NCI-H2107 treated with DMSO at 0.1 percent for 48 hours (cell line): ENCODE results near the gene PRM2.
"Not testable (repeated sequence)": the region's sequence is repeated elsewhere in the genome, so short reads cannot be mapped to it uniquely, and the experiment has no call there.

ENCODE experiments used
- DNase-seq: peaks from one replicate; lab custom pipeline; 2025; ENCODE audit not compliant: unreplicated experiment; lab: John Stamatoyannopoulos, UW

The PRM2 gene

DNA sequence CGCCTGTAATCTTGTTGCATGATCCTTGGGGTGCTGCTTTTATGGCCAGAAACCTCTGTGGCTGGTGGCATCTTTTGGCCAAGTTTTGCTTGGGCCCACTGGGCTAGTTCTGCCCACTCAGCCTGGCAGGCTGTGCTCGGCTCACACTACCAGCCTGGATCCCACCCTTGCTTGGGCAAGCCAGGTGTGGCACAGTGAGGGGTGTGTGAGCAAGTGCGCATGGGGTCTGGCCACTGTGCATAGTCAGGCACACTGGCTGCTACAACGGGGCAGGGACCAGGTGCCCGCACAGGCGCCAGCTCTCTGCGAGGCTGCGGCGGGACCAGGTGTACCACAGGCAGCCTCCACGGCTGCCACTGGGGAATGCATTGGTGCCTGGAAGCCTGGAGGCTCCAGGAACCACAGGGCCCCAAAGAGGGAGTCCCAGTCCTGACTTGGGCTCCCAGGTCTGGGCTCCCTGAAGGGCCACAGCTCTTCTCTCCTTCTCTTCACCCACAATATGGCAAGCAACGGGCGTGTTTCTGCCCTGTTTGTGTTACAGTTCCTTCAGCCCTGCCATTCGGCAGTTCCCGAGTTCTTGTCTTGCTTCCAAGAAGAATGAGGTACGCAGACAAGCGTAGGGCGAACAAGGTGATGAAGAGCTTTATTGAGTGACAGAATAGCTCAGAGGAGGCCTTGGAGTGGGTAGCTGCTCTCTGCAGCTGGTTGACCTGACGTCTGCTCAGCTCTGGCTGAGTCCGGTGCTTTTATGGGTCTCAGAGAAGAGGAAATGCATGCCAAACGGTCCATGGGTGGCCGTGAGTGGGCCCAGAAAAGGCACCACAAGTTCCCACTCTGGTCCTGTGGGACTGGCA lies 31.6 kb upstream of the PRM2 start:
- no peak for DNase-seq

DNA sequence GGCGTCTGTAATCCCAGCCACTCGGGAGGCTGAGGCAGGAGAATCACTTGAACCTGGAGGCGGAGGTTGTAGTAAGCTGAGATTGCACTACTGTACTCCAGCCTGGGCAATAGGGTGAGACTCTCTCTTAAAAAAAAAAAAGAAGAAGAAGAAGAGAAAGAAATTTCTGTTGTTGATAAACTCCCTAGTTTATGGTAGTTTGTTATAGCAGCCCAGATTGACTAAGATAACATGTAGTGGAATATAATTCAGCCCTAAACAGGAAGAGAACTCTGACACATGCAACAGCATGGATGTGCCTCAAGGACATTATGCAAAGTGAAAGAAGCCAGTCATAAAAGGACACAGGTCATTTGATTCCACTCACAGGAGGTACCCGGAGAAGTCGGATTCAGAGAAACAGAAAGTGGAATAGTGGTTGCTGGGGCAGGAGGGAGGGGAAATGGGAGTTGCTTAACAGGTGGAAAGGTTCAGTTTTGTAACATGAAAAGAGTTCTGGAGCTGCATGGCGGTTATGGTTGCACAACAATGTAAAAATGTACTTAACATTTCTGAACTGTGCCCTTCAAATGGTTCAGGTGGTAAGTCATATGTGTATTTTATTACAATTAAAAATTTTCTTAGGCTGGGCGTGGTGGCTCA lies 30.8 kb upstream of the PRM2 start:
- no peak for DNase-seq

DNA sequence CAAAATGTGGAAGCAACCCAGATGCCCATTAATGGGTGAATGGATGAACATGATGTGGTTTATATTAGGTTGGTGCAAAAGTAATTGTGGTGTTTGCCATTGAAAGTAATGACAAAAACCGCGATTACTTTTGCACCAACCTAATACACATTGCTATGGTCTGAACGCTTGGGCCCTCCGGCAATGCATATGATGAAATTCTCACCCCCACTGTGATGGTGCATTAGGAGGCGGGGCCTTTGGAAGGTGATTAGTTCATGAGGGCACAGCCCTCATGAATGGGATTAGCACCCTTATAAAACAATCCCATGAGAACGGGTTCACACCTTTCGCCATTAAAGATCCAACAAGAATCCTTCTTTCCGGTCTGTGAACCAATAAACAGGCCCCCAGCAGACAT lies 30.1 kb upstream of the PRM2 start:
- DNase-seq: no peak

DNA sequence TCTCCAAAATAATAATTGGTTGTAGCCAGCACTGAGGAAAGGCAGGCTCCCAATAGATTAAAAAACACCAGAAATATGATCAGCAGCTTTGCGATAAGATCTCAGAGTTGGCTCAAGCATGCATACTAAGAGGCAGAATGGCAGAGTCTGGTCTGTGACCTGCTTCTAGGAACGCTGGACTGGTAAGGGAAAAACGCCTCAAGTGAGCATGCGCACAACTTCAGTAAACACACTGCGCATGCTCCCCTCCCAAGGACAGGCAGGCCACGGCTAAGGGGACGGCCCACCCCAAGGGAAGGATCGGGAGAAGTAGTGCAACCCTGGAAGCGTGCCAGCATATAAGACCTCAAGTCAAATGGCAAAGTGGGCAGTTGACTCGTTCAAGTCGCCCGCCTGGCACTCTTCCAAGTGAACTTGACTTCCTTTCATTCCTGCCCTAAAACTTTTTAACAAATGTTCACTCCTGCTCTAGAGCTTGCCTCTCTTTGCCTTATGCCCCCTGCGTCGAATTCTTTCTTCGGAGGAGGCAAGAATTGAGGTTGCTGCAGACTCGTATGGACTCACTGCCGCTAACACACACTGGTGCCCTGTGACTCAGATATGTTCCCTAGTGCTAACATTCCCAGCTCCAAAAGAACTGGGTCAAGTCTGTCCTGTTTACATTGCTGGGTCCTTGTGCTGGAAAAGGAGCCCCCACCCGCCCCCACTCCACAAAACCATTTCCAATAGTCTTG lies 27.3 kb upstream of the PRM2 start:
- no peak for DNase-seq

DNA sequence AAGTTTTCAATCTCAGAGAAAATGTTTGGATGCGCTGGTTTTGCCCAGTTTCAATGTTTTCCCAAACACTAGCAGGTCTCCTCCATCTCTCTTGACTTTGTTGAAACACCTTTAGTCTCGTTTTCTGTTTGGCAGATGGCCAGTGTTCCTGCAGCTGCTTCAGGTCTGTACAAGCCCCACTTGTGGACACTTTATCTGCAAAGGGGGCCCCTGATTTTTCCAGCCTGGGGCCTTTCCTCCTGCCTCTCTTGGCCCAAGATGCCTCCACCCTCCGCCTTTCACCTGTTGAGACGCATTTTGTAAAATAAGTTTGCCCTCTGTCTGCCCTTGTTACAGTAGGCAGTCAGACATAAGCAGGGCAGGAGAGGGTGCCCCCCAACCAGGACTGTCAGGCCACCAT lies 26.7 kb upstream of the PRM2 start:
- DNase-seq: peak; percentile 69

DNA sequence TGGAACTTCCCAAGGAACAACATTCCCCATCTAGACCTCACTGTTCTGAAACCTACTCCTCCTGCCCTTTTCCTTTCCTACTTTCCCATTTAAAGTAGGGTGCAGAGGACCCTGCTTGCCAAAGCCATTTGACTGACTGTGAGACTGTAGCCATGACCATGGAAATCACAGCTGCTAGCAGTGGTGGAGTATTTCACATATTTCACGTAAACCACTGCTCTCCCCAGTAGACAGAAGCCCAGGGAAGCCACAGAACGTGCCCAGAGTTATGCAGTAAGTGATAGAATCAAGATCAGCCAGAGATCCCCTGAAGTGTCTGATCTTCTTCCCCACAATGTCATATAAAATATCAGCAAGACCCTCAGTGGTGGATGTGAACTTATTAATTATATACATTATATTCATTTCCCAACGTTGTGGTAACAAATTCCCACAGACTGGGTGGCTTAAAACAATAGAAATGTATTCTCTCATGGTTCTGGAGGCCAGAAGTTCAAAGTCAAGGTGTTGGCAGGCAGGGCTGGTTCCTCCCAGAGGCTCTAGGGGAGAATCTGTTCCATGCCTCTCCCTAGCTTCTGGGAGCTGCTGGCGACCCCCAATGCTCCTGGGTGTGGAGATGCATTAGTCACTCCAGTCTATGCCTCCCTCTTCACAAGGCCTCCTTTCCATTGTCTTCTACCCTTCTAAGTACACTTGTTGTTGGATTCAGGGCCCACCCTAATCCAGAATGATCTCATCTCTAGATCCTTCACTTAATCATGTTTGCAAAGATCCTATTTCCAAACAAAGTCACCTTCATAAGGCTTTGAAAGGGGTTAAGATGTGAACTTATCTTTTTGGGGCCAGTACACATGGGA lies 25.6 kb upstream of the PRM2 start:
- DNase-seq: no peak

DNA sequence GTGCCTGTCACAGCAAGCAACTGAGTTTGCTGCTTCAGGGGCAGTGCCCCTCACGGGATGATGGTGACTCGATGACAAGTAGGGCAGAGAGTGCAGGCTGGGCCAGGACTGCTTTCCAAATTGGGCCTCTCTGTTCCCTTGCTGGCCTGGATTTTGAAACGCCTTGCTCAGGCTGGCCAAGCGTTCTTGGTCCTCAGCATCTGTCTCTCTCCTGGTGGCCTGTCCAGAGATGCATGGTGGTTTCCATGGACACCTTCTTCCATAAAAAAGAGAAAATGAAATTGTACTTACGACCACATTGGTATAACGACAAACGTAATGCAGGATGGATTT lies 24.2 kb upstream of the PRM2 start:
- DNase-seq: no peak

DNA sequence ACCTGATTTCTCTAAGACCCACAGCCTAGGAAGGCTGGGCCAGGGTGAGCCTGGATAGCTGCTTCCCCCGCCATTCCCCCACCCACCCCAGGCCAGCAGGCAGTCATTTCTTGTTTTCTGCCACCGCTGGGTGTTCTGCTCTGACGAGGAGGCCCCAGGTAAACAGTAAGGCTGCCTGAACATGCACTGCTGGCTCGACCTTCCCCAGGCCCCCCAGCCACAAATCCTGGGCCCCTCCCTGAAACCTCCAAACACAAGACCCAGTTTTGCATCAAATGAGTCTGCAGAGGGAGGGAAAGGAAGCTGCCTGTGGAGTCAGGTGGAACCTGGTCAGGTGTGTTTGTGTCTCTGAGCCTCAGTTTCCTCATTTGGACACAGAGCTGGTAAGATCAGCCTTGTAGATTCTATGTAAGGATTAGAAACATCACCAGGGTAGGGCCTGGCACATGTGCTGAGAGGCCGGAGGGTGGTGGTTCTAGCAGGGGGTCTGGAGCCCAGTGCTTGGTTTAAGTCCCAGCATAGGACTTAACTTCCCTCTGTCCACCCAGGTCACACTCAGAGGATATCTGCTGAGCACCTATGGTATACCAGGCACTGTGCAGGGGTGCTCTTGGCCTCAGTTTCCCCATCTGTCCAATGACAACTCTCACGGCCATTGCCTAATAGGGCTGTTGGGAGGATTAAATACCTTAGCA lies 23.7 kb upstream of the PRM2 start:
- DNase-seq: no peak

DNA sequence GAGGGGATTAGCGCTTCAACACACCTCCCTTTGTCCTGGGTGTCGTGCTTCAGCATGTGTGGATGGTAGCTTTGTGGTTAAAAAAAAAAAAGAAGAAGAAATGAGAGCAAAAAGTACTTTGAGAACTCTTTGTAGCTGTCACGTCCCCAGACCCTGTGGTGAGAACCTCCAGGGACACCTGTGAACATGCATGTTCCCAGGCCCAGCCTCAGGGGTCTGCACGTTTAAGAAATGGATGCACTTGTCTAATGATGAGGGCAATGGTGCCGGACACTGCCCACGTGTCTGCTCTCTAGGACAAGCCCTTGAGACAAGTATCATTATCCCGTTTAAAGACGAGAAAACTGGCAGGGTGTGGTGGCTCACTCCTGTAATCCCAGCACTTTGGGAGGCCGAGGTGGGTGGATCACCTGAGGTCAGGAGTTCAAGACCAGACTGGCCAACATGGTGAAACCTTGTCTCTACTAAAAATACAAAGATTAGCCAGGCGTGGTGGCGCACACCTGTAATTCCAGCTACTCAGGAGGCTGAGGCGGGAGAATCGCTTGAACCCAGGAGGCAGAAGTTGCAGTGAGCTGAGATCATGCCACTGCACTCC lies 22.8 kb upstream of the PRM2 start:
- not testable (repeated sequence) for DNase-seq

DNA sequence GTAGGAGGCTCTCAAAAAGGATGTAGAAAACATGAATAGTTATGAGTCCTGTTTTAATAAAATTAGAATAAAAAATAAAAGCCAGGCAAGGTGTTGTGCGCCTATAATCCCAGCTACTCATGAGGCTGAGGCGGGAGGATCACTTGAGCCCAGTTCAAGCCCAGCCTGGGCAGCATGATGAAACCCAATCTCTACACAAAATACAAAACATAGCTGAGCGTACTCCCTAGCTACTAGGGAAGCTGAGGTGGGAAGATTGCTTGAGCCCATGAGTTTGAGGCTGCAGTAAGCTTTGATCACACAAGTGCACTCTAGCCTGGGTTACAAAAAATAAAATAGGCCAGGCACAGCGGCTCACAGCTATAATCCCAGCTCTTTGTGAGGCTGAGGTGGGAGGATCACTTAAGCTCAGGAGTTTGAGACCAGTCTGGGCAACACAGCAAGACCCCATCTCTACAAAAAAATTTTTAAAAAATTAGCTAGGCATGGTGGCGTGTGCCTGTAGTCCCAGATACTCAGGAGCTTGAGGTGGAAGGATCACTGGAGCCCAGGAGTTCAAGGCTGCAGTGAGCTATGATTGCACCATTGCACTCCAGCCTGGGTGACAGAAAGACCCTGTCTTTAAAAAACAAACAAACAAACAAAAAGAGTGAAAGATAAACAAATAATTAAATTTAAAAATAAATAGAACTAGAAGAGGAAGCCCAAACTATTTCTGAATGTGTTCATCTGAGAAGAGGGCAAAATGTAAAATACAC lies 22.0 kb upstream of the PRM2 start:
- no peak for DNase-seq

DNA sequence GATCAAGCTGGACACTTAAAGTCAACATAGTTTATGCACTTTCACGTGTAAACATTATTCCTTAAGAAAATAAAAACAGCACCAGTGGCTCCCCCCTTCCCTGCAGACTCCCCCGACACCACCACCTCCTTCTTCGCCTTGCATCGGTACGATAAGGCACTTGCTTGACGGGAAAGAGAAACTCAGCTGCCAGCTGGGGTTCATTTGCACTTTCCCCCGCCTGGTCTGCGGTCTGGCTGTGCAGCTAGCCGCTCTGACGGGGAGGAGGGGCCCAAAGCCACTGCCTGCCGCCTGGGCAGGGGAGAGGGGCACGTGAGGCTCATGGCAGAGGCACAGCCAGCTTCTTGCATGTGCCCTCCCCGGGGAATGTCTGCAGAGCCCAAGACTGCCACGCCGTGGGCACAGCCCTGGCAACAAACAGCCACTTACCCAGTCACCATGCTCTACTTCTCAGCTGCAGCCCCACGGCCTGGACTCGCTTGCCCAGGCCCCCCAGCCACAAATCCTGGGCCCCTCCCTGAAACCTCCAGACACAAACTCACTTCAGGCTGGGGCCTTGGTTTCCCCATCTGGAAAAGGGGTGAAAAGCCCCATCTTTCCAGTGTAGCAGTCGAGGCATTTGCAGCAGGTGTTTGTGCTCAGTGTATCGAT lies 21.3 kb upstream of the PRM2 start:
- peak; percentile 89 for DNase-seq

DNA sequence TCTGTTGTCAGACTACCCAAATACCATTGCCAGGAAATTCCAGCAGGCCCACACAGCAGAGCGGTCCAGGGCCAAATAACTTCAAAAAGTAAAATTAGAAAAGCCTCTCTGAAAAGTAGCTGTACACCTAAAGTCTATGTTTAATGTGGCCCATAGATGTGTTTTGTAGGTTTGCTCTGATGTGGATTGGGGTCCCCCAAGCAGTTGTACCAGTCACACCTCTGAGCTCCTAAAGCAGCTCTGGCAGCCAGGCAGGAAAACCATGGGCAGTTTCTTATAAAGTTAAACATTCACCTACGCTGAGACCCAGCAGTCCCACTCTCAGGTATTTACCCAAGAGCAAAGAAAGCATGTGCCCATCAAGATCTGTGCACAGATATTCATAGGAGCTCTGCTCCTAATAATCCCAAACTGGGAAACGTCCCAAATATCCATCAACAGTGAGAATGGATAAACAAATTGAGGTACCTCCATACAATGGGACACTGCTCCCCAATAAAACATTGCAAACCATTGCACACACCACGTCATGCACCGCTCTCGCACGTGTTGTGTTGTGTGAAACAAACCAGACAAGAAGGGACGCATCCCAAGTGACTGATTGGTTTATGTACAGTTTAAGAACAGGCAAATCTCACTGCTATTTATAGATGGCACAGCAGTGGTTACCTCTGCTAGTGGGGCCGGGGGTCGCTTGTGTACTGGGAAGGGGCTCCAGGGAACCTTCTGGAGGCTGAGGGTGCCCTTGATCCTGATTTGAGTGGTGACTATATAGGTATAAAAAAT lies 20.6 kb upstream of the PRM2 start:
- DNase-seq: no peak

DNA sequence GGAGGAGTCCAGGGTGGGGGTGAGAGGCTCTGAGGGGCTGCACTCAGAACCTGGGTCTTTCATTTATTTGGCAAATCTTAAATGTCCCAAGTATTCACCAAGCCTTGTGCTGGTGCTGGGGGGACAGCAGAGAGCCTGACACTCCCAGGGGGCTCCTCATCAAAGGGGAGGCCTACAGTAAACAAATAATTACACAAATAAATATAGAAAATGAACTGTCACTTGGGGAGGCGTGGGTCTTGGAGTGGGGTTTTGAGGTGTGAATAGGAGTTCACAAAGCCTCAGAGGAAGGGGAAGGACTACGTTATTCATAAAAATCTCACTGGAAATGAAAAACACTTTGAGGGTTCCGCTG lies 20.0 kb upstream of the PRM2 start:
- DNase-seq: no peak

DNA sequence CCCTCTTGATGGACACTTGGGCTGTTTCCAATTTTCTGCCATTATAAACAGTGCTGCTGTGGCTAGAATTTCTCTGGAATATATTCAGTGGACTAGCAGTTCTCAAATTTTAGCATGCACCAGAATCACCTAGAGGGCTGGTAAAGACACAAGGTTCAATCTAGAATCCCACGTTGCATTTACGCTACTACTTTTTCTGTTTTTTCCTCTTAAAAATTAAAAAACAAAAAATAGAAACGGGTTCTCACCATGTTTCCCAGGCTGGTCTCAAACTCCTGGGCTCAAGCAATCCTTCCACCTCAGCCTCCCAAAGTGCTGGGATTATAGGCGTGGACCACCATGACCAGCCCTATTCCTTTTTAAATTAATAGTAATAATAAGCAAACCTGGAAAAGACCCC lies 19.4 kb upstream of the PRM2 start:
- no peak for DNase-seq

DNA sequence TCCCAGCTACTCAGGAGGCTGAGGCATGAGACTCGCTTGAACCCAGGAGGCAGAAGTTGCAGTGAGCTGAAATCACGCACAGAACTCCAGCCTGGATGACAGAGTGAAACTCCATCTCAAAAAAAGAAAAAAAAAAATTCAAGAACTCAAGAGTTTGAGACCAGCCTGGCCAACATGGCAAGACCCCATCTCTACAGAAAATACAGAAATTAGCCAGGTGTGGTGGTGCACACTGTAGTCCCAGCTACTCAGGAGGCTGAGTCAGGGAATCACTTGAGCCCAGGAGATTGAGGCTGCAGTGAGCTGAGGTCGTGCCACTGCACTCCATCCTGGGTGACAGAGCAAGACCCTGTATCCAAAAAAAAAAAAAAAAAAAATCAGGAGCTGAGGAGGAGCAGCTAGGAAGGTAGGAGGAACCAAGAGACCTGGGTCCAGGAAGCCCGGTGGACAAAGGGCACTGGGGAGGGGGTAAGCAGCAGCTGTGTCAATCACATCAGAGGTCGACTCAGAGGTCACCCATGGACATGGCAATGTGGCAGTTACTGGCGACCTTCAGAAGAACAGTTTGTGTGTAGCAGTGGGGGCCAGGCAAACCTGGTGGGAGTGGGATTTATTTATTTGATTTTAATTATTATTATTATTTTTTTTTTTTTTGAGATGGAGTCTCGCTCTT lies 15.9 kb upstream of the PRM2 start:
- DNase-seq: no peak

DNA sequence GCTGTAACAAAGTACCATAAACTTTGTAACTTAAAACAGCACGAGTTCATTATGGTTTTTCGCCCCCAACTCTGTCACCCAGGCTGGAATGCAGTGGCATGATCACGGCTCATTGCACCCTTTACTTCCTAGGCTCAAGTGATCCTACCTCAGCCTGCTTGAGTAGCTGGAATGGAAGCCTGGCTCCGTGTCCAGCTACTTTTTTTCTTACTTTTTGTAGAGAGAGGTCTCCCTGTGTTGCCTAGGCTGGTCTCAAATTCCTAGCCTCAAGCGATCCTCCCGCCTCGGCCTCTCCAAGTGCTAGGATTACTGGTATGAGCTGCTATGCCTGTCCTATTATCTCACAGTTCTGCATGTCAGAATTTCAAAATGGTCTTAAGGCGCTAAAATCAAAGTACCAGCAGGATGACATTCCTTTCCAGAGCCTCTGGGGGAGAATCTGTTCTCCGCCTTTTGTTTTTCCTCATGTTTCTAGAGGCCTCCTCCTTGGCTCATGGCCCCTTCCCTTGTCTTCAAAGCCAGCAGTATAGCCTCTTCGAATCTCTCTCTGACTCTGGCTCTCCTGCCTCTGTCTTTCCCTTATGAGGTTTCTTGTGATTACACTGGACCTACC lies 14.9 kb upstream of the PRM2 start:
- DNase-seq: no peak

DNA sequence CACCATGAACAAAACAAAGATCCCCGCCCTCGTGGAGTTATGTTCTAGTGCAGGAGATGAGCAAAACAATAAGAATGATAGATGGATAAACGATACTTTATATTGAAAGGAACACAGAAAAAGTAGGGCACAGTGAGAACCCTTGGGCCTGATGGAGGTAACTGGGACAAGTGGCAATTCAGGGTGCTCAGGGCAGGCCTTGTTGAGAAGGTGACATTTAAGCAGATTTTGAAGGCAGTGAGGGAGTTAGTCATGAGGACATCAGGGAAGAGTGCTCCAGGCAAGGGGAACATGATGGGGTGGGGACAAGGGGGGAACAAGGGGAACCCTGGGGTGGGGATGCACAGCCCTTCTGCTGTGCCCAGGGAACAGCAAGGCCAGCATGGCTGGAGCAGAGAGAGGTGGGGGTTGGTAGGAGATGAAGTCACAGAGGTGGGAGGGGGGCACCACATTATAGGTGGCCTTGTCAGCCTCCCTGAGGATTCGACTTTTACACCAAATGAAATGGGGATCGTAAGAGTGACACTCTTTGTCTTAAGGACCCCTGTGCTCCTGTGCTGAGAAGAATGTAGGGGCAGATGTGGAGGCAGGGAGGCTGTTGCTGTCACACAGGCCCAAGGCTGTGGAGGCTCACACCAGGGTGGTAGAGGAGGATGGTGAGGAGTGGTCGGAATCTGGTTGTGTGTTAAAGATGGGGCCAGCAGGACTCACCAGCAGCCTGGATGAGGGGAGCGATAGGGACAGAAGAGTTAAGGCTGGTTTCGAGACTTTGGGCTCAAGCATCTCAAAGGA lies 14.0 kb upstream of the PRM2 start:
- no peak for DNase-seq
